HCT116 (cell line): ENCODE results near the gene C10orf90. TPM values are rescaled to one million over a fixed set of nuclear protein-coding genes. Genes with fewer than 3 reads are reported as not detected.

Experiments used
- ATAC-seq: fragments of 200-7000 bp; cut with Tn5 transposase; 2 replicates; pipeline ENCODE4 v1.9.1; 2020; ENCODE audit warnings: mild to moderate bottlenecking, moderate library complexity
- BruUV-seq: library from RNA; stranded (reverse); fragments of 400-500 nt; replicated peaks from 2 replicates; lab custom pipeline; 2021; lab: Mats Ljungman, UMichigan
- CTCF ChIA-PET: fragments of 300-600 bp; sonication (Branson Sonifier 250); formaldehyde crosslinking; loops from one replicate; lab custom pipeline; 2021; ENCODE audit warnings: antibody characterized with exemption; lab: Charles Lee
- POLR2A ChIA-PET: fragments of 300-600, 350-600 bp; sonication (Branson Sonifier 250); formaldehyde crosslinking; loops from one replicate; lab custom pipeline; 2021; ENCODE audit warnings: antibody characterized with exemption; lab: Charles Lee
- RAD21 ChIA-PET, 2 experiments: fragments of 300-600 bp; sonication (Branson Sonifier 250); formaldehyde crosslinking; loops; one replicate each; lab custom pipeline; 2023; ENCODE audit warnings: low total read pairs in 2 of 2; ENCODE audit not compliant: uncharacterized antibody in 2 of 2, unreplicated experiment in 2 of 2, low non-redundant PET in 1 of 2; lab: Charles Lee
- DNase-seq: peaks from one replicate; pipeline ENCODE4 v3.0.0-alpha.2; 2010; ENCODE audit warnings: low read depth, low spot score
- H2AFZ ChIP-seq: fragments of 200-600 bp; shearing (Covaris generic), sonication (generic); 2 replicates; pipeline ENCODE4 v1.6.1; 2017; ENCODE audit warnings: low read depth, mixed run types, mixed read lengths, antibody characterized with exemption, low read length; ENCODE audit not compliant: poor library complexity, severe bottlenecking
- H3K27ac ChIP-seq: 2 replicates; pipeline ENCODE4 v1.5.1; 2012; ENCODE audit warnings: low read depth, low read length
- H3K27me3 ChIP-seq: fragments of 200-600 bp; sonication (generic); 2 replicates; pipeline ENCODE4 v1.6.1; 2016; ENCODE audit warnings: mixed run types, low read length, mixed read lengths; ENCODE audit not compliant: insufficient read depth
- H3K36me3 ChIP-seq, 2 experiments: fragments of 200-500 bp in 1 of 2; fragments of 200-600 bp in 1 of 2; sonication (Bioruptor generic) in 1 of 2; sonication (generic) in 1 of 2; 2 replicates each; pipeline versions ENCODE4 v1.5.1 to v1.6.1; 2014 to 2016; ENCODE audit warnings: low read length in 2 of 2, inconsistent platforms in 1 of 2, mixed read lengths in 1 of 2, mixed run types in 1 of 2; ENCODE audit not compliant: insufficient read depth in 2 of 2, control insufficient read depth in 1 of 2
- H3K4me1 ChIP-seq, 2 experiments: fragments of 200-600 bp in 1 of 2; sonication (generic) in 1 of 2; 2 replicates each; pipeline versions ENCODE4 v1.5.1 to v1.6.1; 2012 to 2017; ENCODE audit warnings: low read length in 2 of 2, inconsistent platforms in 1 of 2, mild to moderate bottlenecking in 1 of 2, mixed read lengths in 1 of 2, mixed run types in 1 of 2, moderate library complexity in 1 of 2; ENCODE audit not compliant: insufficient read depth in 2 of 2, control insufficient read depth in 1 of 2
- H3K4me2 ChIP-seq: fragments of 200-600 bp; sonication (generic); 2 replicates; pipeline ENCODE4 v1.6.1; 2017; ENCODE audit warnings: mixed run types, low read length, mixed read lengths
- H3K4me3 ChIP-seq, 2 experiments: fragments of 200-600 bp in 1 of 2; sonication (generic) in 1 of 2; replicated peaks in 1 of 2; 2 replicates each; pipeline ENCODE4 v1.5.1; 2011 to 2016; ENCODE audit warnings: low read length in 2 of 2, control low read depth in 1 of 2, low read depth in 1 of 2, mild to moderate bottlenecking in 1 of 2, mixed read lengths in 1 of 2, mixed run types in 1 of 2
- H3K79me2 ChIP-seq: fragments of 200-600 bp; sonication (generic); 2 replicates; pipeline ENCODE4 v1.6.1; 2017; ENCODE audit warnings: mild to moderate bottlenecking, mixed run types, low read length, moderate library complexity, mixed read lengths; ENCODE audit not compliant: insufficient read depth
- H3K9ac ChIP-seq: fragments of 200-600 bp; sonication (generic); 2 replicates; pipeline ENCODE4 v1.6.1; 2016; ENCODE audit warnings: low read length, mixed read lengths
- H3K9me2 ChIP-seq: fragments of 200-600 bp; sonication (generic), shearing (Covaris generic); 2 replicates; pipeline ENCODE4 v1.6.1; 2017; ENCODE audit warnings: mixed run types, mild to moderate bottlenecking, moderate library complexity; ENCODE audit not compliant: insufficient read depth
- H3K9me3 ChIP-seq, 2 experiments: fragments of 200-500 bp in 1 of 2; fragments of 200-600 bp in 1 of 2; sonication (Bioruptor generic) in 1 of 2; sonication (generic) in 1 of 2; 2 replicates each; pipeline ENCODE4 v1.6.1; 2014 to 2017; ENCODE audit warnings: low read length in 2 of 2, mixed read lengths in 2 of 2, inconsistent platforms in 1 of 2, low read depth in 1 of 2, mild to moderate bottlenecking in 1 of 2, mixed run types in 1 of 2, moderate library complexity in 1 of 2; ENCODE audit not compliant: control insufficient read depth in 1 of 2, insufficient read depth in 1 of 2
- H4K20me1 ChIP-seq: fragments of 200-600 bp; sonication (generic), shearing (Covaris generic); 2 replicates; pipeline ENCODE4 v1.6.1; 2017; ENCODE audit warnings: mixed run types, mild to moderate bottlenecking, moderate library complexity; ENCODE audit not compliant: insufficient read depth
- ATF3 ChIP-seq: IDR thresholded peaks from 2 replicates; pipeline ENCODE4 v1.6.1; 2012
- CBX3 ChIP-seq: IDR thresholded peaks from 2 replicates; pipeline ENCODE4 v1.6.1; 2012; ENCODE audit warnings: low read depth
- CEBPB ChIP-seq: IDR thresholded peaks from 2 replicates; pipeline ENCODE4 v1.6.1; 2012; ENCODE audit warnings: low read depth
- EGR1 ChIP-seq: IDR thresholded peaks from 2 replicates; pipeline ENCODE4 v1.6.1; 2012; ENCODE audit warnings: low read depth
- ELF1 ChIP-seq: IDR thresholded peaks from 2 replicates; pipeline ENCODE4 v1.6.1; 2012; ENCODE audit warnings: low read depth, borderline replicate concordance
- EZH2 ChIP-seq: fragments of 200-600 bp; sonication (generic); IDR thresholded peaks from 2 replicates; pipeline ENCODE4 v1.6.1; 2017; ENCODE audit warnings: antibody characterized with exemption, mixed run types
- EZH2phosphoT487 ChIP-seq: fragments of 200-600 bp; IDR thresholded peaks from 2 replicates; pipeline ENCODE4 v1.6.1; 2018; ENCODE audit warnings: antibody characterized with exemption, borderline replicate concordance
- FOSL1 ChIP-seq: IDR thresholded peaks from 2 replicates; pipeline ENCODE4 v1.6.1; 2012; ENCODE audit warnings: low read depth
- JUND ChIP-seq: IDR thresholded peaks from 2 replicates; pipeline ENCODE4 v1.6.1; 2012
- MAX ChIP-seq: IDR thresholded peaks from 2 replicates; pipeline ENCODE4 v1.6.1; 2012
- POLR2A ChIP-seq: IDR thresholded peaks from 2 replicates; pipeline ENCODE4 v1.7.0; 2011; ENCODE audit warnings: borderline replicate concordance; ENCODE audit not compliant: insufficient read depth, insufficient read length; ENCODE audit errors: extremely low read depth
- POLR2AphosphoS5 ChIP-seq: IDR thresholded peaks from 2 replicates; pipeline ENCODE4 v1.6.1; 2011; ENCODE audit warnings: mild to moderate bottlenecking, low read depth, low read length, moderate library complexity
- RAD21 ChIP-seq: IDR thresholded peaks from 2 replicates; pipeline ENCODE4 v1.6.1; 2012; ENCODE audit warnings: low read depth, mild to moderate bottlenecking
- REST ChIP-seq: IDR thresholded peaks from 2 replicates; pipeline ENCODE4 v1.6.1; 2012; ENCODE audit warnings: low read depth
- SP1 ChIP-seq: IDR thresholded peaks from 2 replicates; pipeline ENCODE4 v1.6.1; 2012; ENCODE audit warnings: low read depth
- YY1 ChIP-seq: IDR thresholded peaks from 2 replicates; pipeline ENCODE4 v1.6.1; 2011; ENCODE audit warnings: low read length, low read depth, moderate library complexity, mild to moderate bottlenecking; ENCODE audit not compliant: insufficient replicate concordance; ENCODE audit errors: extremely low read depth
- ZBTB33 ChIP-seq: IDR thresholded peaks from 2 replicates; pipeline ENCODE4 v1.6.1; 2011; ENCODE audit warnings: mild to moderate bottlenecking, low read length, moderate library complexity; ENCODE audit not compliant: insufficient replicate concordance; ENCODE audit errors: extremely low read depth
- ZFX ChIP-seq: fragments of 450-650 bp; IDR thresholded peaks from 2 replicates; pipeline ENCODE4 v1.6.1; 2017
- ZNF274 ChIP-seq: fragments of 200-500 bp; sonication (Bioruptor generic); IDR thresholded peaks from 2 replicates; pipeline ENCODE4 v1.6.1; 2014; ENCODE audit warnings: mild to moderate bottlenecking, low read depth, low read length, inconsistent platforms
- intact Hi-C: fragments of 100-400 bp; cut with micrococcal nuclease; formaldehyde crosslinking; loops from 2 replicates; pipeline ENCODE4 v1.10.0; 2022
- total RNA-seq: library from RNA; stranded (reverse); gene quantifications from one replicate; pipeline ENCODE4 v1.2.1, GENCODE V29; 2021; ENCODE audit not compliant: unreplicated experiment

Gene C10orf90
- total RNA-seq, 1 experiment from 2014 or later, result not detected

- H3K4me3 ChIP-seq, result no peak overlapping the region
- ChIA-PET CTCF (no interaction called here), RAD21 (no interaction called here), POLR2A (no interaction called here)
- DNase-seq (no peak), ATAC-seq (no peak)
- no peak overlapping the region for H3K4me2 ChIP-seq
- H3K36me3 ChIP-seq, result no peaks in the 10 kb centered on the region
- no peaks in the 10 kb centered on the region for H3K9me2 ChIP-seq
- no peaks in the 10 kb centered on the region for H3K79me2 ChIP-seq
- no peaks in the 10 kb centered on the region for H3K9me3 ChIP-seq
- no peak for TF ChIP-seq EGR1
- TF ChIP-seq FOSL1, result no peak
- TF ChIP-seq ELF1, result no peak
- TF ChIP-seq SP1, result no peak
- TF ChIP-seq RAD21, result no peak
- no peak for TF ChIP-seq EZH2
- TF ChIP-seq JUND, result no peak
- no peak for TF ChIP-seq YY1
- TF ChIP-seq EZH2phosphoT487, result no peak
- no peak for TF ChIP-seq POLR2AphosphoS5
- no peak for TF ChIP-seq REST
- TF ChIP-seq ZNF274, result no peak
- TF ChIP-seq ZFX, result no peak
- no peak for TF ChIP-seq MAX
- TF ChIP-seq ZBTB33, result no peak
- TF ChIP-seq CEBPB, result no peak
- TF ChIP-seq CBX3, result no peak
- TF ChIP-seq ATF3, result no peak
- no peak for TF ChIP-seq POLR2A
- BruUV-seq, result no TSS peak
- H3K27me3 ChIP-seq, result peaks cover 48% of the 10 kb centered on the region
- H4K20me1 ChIP-seq, result no peaks in the 10 kb centered on the region
- intact Hi-C loops, result no loop called here
- no peak overlapping the region for H2AFZ ChIP-seq
- H3K27ac ChIP-seq, result no peak overlapping the region
- no peaks in the 10 kb centered on the region for H3K4me1 ChIP-seq
- no peak overlapping the region for H3K9ac ChIP-seq
Measured at GRCh38 chr10:126470991-126471390, 199.5 kb downstream of the C10orf90 start.
